T-helper 1 cell treated with Interleukin-12 subunit alpha and Interleukin-12 subunit beta and Interleukin-4 antibody, amounts not matched to agents 30 μg/mL and 1 μg/mL, for 36 hours (primary cell): Measurements from ENCODE around the gene KCNMB2.

Experiments
- H3K27ac Mint-ChIP-seq: one replicate; pipeline ENCODE4 v1.8.0; 2021; ENCODE audit warnings: mild to moderate bottlenecking, mixed read lengths
- H3K27me3 Mint-ChIP-seq: one replicate; pipeline ENCODE4 v1.8.0; 2021; ENCODE audit warnings: low read depth, mixed read lengths
- H3K36me3 Mint-ChIP-seq: one replicate; pipeline ENCODE4 v1.8.0; 2021; ENCODE audit warnings: low read depth, mixed read lengths
- H3K4me1 Mint-ChIP-seq: one replicate; pipeline ENCODE4 v1.8.0; 2021; ENCODE audit warnings: low read depth, mixed read lengths
- H3K4me3 Mint-ChIP-seq: one replicate; pipeline ENCODE4 v1.8.0; 2021; ENCODE audit warnings: mild to moderate bottlenecking, moderate library complexity, mixed read lengths
- H3K9me3 Mint-ChIP-seq: one replicate; pipeline ENCODE4 v1.8.0; 2021; ENCODE audit warnings: mixed read lengths

KCNMB2 gene

DNA sequence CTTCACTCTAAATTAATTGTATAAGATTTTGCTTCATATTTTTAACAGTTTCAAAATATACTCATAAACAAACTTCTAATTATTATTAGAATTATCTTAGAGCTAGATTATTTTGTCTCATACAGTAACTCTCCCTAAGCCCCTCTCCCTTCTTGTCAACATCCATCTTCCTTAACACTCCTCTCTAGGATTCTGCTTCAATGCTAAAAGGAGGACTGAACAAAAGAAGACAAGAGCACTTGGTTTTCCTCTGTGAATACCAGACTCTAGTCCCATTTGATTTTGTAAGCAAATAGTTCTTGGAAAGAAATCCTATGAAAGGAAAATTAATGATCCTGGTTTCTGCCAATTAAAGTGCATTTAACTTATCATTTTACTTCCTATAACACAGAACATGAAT is 91.8 kb downstream of the KCNMB2 start:
- no peaks in the 10 kb centered on the region for H3K4me1 Mint-ChIP-seq
- no peaks in the 10 kb centered on the region for H3K36me3 Mint-ChIP-seq
- no peaks in the 10 kb centered on the region for H3K27me3 Mint-ChIP-seq
- H3K9me3 Mint-ChIP-seq: no peaks in the 10 kb centered on the region
- H3K27ac Mint-ChIP-seq: no peak overlapping the region
- H3K4me3 Mint-ChIP-seq: no peak overlapping the region

DNA sequence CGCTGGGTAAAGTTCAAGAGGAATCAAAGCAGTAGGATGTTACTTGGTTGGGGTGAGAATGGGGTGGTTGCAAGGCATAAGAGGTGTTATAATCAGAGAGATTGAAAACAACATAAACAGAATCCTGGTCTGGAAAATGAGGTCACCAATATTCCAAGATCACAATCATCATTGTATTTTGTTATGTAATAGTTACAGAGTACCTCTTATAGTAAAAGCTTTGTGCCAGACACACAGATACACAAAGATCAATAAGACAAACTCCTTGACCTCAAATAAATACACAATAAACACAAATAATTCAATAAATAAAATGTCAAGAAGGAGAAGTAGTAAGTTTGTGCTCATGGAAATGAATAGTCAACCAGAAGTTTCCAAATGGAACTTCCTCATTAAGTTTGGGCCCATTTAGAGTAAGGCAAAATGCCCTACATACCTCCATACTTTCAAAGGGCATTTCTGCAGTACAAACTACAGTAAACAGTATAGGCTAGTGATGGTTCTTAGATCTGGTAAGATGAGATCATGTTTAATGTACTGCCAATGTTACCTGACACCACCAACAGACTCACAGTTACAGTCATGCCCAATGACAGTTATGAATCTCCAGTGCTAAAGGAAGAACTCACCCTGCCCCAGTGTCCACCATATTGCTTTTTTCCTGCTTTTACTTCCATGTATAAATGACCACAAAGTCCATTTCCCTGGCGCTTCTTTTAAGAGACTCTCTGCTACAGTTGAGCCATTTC is 93.4 kb downstream of the KCNMB2 start:
- Mint-ChIP-seq H3K36me3 (no peaks in the 10 kb centered on the region), H3K9me3 (peaks cover 6% of the 10 kb centered on the region), H3K4me1 (no peaks in the 10 kb centered on the region), H3K27me3 (no peaks in the 10 kb centered on the region), H3K4me3 (no peak overlapping the region), H3K27ac (no peak overlapping the region)

DNA sequence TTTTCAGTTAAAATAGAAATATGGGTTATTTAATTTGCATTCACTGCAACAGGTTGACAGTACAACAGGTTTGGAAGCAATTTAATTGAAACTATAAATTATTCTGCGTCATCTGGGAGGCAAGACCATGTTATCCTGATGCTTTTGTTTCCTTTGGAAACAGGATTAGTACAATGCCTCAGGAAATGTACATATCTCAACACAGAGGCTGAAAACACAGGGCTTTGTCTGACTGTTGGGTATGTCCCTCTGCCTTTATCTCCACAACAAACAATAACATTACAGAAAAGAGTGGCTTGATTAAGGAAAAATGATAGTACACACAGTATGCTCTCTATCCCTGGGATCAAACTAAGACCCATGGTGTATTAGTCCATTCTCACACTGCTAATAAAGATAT is 95.7 kb downstream of the KCNMB2 start:
- H3K9me3 Mint-ChIP-seq: peaks cover 6% of the 10 kb centered on the region
- no peaks in the 10 kb centered on the region for H3K27me3 Mint-ChIP-seq
- H3K4me3 Mint-ChIP-seq: no peak overlapping the region
- no peaks in the 10 kb centered on the region for H3K36me3 Mint-ChIP-seq
- no peaks in the 10 kb centered on the region for H3K4me1 Mint-ChIP-seq
- H3K27ac Mint-ChIP-seq: no peak overlapping the region

- H3K4me1 Mint-ChIP-seq: no peaks in the 10 kb centered on the region
These were observed 98.7 kb downstream of the KCNMB2 start for GRCh38 chr3:178634975-178635374.

DNA sequence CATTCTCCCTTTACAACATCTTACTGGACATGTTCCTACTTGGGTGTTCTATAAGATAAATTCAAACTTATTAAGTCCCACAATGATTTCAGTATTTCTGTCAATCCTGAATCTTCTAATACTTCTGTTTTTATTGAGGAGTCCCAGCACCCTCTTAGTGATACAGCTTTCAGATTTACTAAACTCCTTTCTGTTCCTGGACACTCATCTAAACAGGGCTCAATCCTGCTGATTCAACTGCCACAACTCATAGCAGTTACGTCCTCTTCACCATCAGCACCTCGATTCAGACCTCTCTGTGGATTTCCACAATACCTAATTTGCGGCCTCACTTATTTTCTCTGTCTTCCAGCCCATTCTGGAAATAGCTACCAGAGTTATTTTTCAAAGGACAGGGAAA is 101.6 kb downstream of the KCNMB2 start:
- H3K4me3 Mint-ChIP-seq: no peak overlapping the region
- H3K36me3 Mint-ChIP-seq: no peaks in the 10 kb centered on the region
- peaks cover 6% of the 10 kb centered on the region for H3K9me3 Mint-ChIP-seq
- no peaks in the 10 kb centered on the region for H3K4me1 Mint-ChIP-seq
- no peak overlapping the region for H3K27ac Mint-ChIP-seq
- H3K27me3 Mint-ChIP-seq: no peaks in the 10 kb centered on the region

More at GRCh38 chr3:178634975-178635374, 98.7 kb downstream of the KCNMB2 start:
- H3K27ac Mint-ChIP-seq: no peak overlapping the region
- H3K9me3 Mint-ChIP-seq: peaks cover 6% of the 10 kb centered on the region
- H3K4me3 Mint-ChIP-seq: no peak overlapping the region
- H3K27me3 Mint-ChIP-seq: no peaks in the 10 kb centered on the region
- no peaks in the 10 kb centered on the region for H3K36me3 Mint-ChIP-seq

DNA sequence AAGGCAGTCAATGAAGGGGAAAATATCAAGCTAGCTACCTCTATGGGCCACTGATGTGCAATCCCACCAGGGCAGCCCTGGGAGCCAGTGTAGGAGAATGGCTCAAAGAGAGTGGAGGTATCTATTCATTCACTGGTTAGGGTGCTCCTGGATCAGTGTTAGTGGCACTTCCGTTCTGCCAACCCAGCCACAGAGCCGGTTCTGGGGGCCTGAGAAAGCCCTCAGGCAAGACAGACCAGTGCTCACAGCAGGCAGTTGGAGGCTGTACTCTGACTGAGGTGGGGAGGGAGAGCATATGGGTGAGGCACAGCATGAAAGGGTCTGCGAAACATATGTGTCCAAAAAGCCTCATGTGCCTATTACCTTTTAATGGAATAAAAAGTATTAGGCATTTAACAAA is 109.3 kb downstream of the KCNMB2 start:
- H3K36me3 Mint-ChIP-seq: no peaks in the 10 kb centered on the region
- no peak overlapping the region for H3K4me3 Mint-ChIP-seq
- H3K27me3 Mint-ChIP-seq: no peaks in the 10 kb centered on the region
- peaks cover 7% of the 10 kb centered on the region for H3K9me3 Mint-ChIP-seq
- no peaks in the 10 kb centered on the region for H3K4me1 Mint-ChIP-seq
- no peak overlapping the region for H3K27ac Mint-ChIP-seq

DNA sequence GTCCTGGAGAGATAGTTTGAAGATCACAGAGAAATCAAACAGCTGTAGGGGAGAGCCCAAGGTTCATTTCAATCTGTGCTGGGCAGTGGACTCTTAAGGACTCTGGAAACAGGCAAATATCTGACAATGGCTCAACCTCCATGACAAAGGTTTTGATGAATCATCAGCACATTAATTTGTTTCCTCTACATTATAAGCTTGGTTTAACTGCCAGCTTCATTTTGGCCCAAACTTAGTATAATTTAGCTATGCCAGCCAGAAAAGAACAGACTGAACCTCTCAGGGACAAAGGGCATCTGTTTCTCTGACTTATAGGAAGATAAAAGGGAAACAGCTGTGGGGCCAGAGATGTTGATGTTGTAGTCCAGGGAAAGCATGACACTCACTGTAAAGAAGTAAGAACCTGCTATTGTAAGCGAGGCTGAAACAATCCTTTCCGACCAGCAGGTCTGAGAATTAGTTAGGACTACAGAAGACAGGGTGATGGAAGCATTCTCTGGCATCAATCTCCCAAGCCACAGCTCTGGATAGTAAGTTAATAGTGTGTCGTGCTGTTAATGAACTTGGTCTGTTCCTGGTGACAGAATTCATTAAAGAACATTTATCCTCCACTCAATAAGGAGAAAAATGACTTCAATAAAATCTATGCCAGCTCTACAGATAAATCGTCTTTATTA is 110.1 kb downstream of the KCNMB2 start:
- Mint-ChIP-seq H3K36me3 (no peaks in the 10 kb centered on the region), H3K27ac (no peak overlapping the region), H3K4me3 (no peak overlapping the region), H3K4me1 (no peaks in the 10 kb centered on the region), H3K27me3 (no peaks in the 10 kb centered on the region), H3K9me3 (peaks cover 7% of the 10 kb centered on the region)

DNA sequence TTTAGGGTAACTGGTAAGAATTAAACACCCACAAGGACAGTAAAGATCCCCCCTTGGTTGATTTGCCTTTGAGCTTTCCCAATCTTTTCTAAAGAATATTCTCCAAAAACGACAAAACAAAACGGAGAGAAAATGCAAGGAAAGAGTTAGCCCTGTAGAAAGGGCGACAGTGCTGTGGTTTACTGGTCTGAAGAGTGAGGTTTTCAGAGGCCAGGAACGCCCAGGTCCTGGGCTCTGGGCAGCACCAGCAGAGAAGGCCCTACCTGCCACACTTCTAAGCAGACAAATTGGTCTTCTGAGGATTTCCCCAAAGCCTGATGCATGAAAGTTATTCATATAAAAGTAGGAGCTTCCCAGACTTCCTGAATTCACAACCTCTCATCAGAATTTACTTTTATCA is 119.3 kb downstream of the KCNMB2 start:
- H3K4me1 Mint-ChIP-seq: no peaks in the 10 kb centered on the region
- no peak overlapping the region for H3K27ac Mint-ChIP-seq
- H3K9me3 Mint-ChIP-seq: no peaks in the 10 kb centered on the region
- no peaks in the 10 kb centered on the region for H3K27me3 Mint-ChIP-seq
- no peak overlapping the region for H3K4me3 Mint-ChIP-seq
- no peaks in the 10 kb centered on the region for H3K36me3 Mint-ChIP-seq

- Mint-ChIP-seq H3K36me3 (no peaks in the 10 kb centered on the region), H3K4me1 (no peaks in the 10 kb centered on the region), H3K4me3 (no peak overlapping the region), H3K27ac (no peak overlapping the region), H3K9me3 (no peaks in the 10 kb centered on the region), H3K27me3 (no peaks in the 10 kb centered on the region)
These were observed 122.6 kb downstream of the KCNMB2 start for GRCh38 chr3:178658694-178659325.

- H3K9me3 Mint-ChIP-seq: no peaks in the 10 kb centered on the region
These were observed 127.1 kb downstream of the KCNMB2 start for GRCh38 chr3:178663201-178663934.

DNA sequence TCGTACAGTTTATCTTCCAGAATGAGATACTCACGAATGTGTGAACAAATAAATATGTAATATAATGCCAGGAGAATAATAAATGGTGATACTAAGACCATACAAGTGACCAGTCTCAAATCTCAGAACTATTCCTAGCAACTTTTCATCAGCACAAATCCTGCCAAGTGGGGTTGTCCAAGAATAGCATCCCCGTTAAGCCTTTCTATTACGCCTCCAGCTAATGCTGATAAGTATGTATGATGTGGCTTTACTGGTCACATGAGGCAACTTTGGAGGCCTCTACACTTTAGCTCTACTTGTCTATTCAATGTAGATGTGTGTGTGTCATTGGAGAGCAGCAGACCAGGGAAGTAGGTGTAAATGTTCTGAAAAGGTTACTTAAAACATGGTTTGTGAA is 129.5 kb downstream of the KCNMB2 start:
- Mint-ChIP-seq H3K27ac (no peak overlapping the region), H3K4me1 (peaks cover 3% of the 10 kb centered on the region), H3K27me3 (peaks cover 3% of the 10 kb centered on the region), H3K36me3 (no peaks in the 10 kb centered on the region), H3K9me3 (no peaks in the 10 kb centered on the region), H3K4me3 (no peak overlapping the region)

More at GRCh38 chr3:178663201-178663934, 127.1 kb downstream of the KCNMB2 start:
- Mint-ChIP-seq H3K27ac (no peak overlapping the region), H3K27me3 (peaks cover 3% of the 10 kb centered on the region), H3K4me1 (no peaks in the 10 kb centered on the region), H3K36me3 (no peaks in the 10 kb centered on the region), H3K4me3 (no peak overlapping the region)

DNA sequence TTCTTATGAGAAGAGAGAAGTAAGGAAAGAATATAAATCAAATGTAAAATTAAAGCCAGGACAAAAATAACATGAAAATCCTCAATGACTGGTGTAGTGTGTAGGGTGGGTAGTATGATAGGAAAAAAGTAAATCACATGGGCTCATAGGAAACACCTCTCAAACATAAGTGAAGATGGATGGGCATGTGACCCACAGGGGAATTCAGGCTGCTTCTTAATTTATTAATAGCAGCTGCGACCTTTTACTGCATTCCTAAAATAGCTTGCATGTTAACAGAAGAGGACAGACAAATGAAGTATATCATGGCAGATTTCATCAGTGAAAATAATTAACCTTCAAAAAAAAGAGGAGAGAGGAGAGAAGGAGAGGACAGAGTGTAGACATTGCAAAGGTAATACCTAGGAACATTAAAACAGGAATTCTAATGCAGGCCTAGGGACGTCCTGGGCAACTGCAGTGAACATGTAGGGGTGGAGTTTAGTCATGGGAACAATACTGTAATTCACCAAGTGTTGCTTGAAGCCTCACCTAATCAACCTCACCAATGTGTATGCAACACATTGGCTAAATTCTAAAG is 132.9 kb downstream of the KCNMB2 start:
- Mint-ChIP-seq H3K4me1 (peaks cover 3% of the 10 kb centered on the region), H3K9me3 (no peaks in the 10 kb centered on the region), H3K27me3 (peaks cover 3% of the 10 kb centered on the region), H3K27ac (no peak overlapping the region), H3K4me3 (no peak overlapping the region), H3K36me3 (no peaks in the 10 kb centered on the region)

GRCh38 chr3:178669758-178670157 is 133.5 kb downstream of the KCNMB2 start:
- Mint-ChIP-seq H3K27ac (no peak overlapping the region), H3K4me1 (peaks cover 3% of the 10 kb centered on the region), H3K36me3 (no peaks in the 10 kb centered on the region), H3K27me3 (no peaks in the 10 kb centered on the region), H3K4me3 (no peak overlapping the region), H3K9me3 (no peaks in the 10 kb centered on the region)

DNA sequence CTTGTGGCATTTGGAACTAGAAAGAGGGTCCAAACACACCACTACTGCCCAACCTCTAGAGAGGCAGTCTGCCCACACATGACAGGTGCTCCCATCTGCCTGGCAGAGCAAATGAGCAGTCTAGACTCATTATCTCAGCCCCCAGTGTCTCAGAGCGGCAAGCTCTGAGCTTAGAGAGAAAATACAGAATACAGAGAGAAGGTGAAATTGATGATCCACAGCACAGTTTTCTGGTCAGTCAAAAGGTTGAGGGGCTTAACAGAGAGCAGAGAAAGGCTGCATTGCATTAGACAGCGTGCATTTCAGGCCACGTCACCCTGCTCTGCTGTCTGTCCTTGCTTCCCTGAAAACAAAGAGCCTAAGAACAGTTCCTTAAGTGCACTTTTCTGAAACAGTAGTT is 135.1 kb downstream of the KCNMB2 start:
- Mint-ChIP-seq H3K27me3 (no peaks in the 10 kb centered on the region), H3K36me3 (no peaks in the 10 kb centered on the region), H3K4me1 (peaks cover 3% of the 10 kb centered on the region), H3K4me3 (no peak overlapping the region), H3K27ac (no peak overlapping the region), H3K9me3 (no peaks in the 10 kb centered on the region)
